Activated naive CD8-positive, alpha-beta T cell treated with anti-CD3 and anti-CD28 coated beads, Interleukin-2, amount 50 U/mL, for 16 hours (primary cell): ENCODE measurements around the gene SLC7A11.
A peak's percentile ranks its signal among the peaks of the same experiment; 100 is the strongest.

Source experiments
- DNase-seq: peaks from one replicate; pipeline ENCODE4 v3.0.0-alpha.2; 2020; ENCODE audit warnings: low read depth, low spot score

The SLC7A11 gene

DNA sequence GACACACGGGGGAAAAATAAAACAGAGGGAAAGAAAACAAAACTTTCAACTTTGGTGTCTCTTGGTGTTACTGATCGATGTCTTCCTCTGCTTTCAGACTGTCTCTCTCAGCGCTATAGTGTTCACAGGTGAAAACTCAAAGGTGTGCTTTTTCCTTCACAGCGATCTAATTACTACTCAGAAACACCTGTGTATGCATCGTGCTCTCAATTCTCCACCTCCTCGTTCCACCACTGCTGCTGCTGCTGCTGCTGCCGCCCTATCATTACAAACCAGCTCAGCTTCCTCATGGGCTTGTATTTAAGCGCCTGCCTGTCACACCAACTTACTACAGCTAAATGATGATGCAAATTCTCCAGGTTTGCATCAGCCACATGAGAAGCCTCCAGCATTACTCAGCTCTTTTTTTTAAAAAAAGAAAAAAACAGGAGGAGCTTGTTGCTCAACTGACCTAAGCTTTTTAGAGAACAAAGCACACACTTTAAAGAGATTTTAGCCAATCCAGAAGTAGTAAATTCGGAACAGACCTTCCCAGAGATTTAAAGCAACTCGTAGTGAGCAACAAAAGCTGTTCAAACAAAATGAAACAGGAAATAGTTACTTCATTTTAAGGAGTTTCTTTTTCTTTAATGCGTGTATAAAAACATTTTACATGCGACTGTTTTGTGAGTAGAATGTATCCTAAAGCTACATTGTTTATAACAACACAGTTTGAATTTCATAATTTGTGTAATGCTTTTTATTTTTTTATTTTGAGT lies at the start of gene SLC7A11:
TSS of gene SLC7A11 (minus strand) at position 274 of the 758 bp plus-strand sequence. CDS start 280 bp downstream, outside the sequence.
- peak; percentile 3 for DNase-seq

DNA sequence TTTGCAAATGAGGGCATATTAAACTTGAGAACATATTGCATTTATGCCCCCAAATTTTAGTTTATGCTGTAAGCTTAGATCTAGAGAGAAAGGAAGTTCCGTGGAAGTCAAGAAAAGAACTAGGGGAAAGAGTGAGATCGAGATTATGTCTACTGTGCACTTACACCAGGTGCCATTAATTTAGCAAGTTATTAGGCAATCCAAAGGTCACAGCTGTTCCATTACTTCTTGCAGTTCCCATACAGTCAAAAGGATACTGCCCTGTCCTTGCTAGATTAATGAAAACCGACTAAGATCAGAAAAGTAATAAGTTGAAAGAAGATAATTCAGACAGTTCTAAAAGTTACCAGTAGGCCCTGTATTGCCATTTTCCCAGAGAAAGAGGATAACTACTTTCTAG lies 49.3 kb upstream of the SLC7A11 start:
- no peak for DNase-seq

DNA sequence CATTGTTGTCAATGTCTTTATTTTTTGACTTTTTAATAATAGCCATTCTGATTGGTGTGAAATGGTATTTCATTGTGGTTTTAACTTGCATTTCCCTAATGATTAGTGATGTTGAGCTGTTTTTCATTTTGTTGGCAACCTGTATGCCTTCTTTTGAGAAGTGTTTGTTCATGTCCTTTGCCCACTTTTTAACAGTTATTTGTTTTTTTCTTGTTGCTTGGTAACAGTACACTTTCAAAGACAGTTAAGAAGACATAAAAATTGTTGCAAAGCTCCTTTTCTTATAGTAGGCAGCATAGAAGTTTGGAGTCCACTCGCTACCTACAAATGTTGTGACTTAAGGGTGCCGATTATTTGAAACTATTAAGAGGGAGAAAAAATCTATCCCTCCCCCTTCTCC lies 48.7 kb upstream of the SLC7A11 start:
- no peak for DNase-seq

DNA sequence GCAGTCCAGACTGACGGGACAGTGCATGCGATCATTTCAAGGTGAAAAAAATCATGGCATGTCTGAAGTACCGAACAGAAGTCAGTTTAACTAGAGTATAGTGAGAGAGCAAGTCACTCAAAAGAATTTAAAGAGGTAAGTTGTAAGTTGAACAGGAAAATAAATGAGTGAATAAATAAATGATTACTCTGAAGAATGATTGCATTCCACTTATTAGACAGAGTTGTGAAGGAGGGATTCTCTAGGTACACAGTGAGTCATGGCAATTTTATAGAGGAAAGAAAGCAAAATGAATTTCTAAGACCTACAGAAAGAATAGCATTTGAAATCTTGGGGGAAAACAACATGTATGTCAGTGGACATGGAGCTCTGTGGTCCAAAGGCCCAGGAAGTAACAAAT lies 37.1 kb upstream of the SLC7A11 start:
- no peak for DNase-seq

DNA sequence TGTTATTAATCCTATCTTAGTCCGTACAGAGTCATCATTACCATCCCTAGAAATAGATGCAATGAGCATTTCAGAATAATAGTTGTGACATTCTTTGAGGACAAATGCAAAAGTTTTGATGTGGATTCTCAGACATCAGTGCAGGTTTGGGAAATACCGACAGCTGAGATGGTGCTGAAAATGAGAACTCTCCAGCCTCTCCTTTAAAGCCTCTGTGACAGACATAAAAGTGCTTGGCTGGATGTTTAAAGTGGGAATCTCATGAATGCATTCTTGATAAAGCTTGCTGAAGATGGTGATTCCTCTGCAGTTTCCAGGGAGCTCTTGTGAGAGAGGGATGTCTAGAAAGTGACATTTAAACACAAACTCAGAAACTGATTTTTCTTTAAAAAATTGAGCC lies 35.0 kb upstream of the SLC7A11 start:
- no peak for DNase-seq

DNA sequence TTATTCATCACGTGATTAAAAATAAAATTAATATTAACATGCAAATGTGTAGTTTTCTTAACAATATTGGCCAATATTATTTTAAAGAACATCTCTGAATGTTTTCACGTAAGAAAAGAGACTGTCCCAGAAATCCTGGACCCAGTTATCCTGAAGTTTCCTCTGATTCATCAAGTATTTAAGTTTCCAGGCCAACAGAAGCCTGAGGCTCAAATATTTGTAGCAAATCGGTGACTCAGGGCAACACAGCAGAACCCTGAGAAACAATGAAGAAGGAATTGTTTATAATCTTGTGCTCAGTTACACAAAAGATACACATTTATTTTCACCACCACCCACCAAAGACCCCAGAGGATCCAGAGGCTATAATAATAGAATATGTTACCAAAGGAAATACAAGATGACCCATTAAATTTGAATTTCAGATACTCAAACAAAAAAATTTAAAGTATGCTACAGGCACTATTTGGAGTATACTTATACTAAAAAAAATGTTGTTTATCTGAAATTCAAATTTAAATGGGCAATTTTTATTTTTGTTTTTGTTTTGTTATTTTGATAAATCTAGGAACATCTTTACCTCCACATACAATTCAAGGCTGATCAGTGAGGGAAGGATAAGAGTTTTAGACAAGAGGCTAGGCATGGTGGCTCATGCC lies 33.9 kb upstream of the SLC7A11 start:
- no peak for DNase-seq

DNA sequence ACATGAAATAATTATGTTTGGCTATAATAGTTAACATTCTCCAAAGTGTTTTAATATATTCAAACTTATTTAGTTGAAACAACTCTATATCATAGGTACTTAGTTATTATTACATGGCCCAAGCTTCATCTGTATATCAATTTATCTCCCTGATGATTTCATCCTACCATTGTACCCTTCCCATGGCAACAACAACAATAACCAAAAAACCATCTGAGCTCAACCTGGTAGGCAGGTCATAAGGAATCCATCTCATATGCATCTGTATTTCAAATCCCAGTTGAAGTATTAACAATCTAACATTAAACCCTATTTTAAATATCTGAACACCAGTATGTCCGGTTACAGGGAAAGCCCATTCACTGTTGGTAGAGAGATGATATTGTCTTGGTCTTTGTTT lies 33.1 kb upstream of the SLC7A11 start:
- DNase-seq, result no peak

DNA sequence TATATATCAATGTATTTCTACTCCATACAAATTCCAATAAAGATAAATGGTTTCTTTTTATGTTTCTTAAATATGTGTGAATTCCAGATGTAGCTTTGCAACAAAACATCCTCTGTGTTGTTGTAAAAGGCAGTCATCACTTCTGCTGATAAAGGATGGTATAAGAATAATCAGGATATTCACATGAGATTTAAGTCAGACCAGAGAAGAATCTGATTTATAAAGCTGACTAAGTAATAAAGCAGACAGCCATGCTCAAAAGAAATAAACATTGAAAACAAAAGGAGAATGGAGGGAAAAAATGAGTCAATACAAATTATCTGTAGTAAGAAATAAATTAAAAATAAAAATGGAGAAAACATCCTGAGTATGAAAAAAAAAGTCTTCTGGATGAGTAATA lies 27.0 kb upstream of the SLC7A11 start:
- DNase-seq, result no peak

DNA sequence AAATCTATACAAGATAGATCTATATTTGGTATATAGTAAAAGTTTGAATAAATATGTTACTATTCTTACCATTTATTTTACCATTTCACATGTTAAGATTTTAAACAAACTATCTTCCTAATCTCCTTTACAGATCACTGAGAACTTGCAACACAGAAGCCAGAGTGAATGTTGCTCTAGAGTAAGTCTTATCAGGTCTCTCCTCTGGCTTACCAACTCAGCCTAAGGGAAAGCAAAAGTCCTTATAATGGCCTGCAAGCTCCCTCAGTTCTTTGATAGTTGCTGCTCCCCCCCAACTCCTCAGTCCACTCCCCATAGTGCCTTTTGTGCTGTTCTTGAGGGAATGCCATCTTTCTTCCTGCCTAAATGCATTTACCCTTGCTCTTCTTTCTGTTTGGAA lies 25.7 kb upstream of the SLC7A11 start:
- no peak for DNase-seq

DNA sequence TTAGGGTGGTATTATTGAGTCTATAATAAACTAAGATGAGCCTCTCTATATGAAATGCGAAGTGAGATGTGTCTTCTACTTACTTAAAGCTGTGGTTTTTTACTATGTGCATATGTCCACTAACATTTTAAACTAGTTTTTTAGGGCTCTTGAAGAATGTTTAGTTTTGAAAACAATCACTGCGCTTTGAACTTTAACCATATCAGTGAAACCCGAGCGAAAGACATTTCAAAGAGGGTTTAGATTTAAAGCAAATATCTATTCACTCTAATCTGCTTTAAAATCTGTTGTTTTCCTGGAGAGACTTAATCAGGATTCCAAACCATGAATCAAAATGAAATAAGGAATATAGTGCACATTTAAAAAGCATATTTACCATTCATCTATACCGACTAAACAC lies 24.8 kb upstream of the SLC7A11 start:
- DNase-seq, result no peak

DNA sequence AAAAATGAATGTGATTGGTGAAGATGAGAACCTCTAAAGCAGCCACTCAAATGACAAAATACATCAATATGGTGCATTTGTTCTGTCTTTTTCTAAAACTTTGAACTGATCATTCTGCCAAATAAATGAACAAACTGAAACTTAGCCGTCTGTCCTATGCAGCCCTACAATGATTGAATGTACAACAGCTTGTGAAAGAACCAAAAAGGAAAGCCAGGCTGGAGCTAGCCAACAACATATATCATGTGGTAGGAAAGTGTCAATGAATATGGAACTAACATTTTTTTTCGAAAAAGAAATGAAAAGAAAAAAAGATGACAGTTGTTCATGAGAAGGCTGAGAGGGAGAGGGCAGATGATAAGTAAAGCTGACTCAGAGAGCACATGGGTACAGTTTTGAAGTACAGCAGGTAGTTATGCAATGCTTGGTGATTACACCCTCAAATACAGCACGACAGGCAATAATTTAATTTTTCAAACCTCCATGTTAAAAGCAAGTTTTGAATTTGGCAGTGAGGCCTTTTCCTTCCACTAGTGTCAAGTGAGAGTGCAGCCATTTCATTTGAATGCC lies 21.2 kb upstream of the SLC7A11 start:
- DNase-seq, result no peak

DNA sequence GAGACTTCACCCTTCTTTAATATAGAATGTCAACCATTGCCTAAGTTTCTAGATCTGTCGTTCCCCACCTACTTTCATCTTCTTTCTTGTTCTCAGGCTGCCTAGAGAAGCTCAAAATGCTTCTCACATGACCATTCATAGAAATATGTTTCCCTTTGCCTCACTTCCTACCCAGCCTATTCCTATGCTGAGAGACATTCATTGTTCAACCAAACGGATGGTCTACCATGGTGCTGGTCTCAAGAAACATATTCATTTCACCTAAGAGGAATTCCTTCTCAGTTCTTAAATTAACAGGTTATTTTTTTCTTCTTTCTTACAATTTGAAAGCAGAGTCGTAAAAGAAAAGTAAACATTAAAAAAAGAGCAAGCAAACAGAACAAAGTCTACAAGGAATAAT lies 20.3 kb upstream of the SLC7A11 start:
- no peak for DNase-seq

DNA sequence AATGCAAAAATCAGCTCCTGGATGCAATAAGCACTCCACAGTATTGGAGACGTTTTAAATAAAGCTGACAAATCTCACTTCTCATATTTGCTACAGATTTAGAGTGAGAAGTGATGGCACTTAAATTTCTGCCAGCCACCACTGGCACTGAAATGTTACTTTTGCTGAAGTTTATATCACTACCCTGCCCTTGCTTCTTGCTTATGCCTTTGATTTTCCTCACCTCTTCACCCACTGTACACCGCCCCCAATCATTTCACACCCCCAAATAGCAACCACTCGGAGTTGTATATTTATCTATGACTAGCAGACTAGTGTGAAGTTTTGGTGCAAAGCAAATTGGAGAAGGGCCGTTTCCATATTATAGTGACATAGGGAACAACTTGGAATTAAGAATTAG lies 19.9 kb upstream of the SLC7A11 start:
- no peak for DNase-seq

DNA sequence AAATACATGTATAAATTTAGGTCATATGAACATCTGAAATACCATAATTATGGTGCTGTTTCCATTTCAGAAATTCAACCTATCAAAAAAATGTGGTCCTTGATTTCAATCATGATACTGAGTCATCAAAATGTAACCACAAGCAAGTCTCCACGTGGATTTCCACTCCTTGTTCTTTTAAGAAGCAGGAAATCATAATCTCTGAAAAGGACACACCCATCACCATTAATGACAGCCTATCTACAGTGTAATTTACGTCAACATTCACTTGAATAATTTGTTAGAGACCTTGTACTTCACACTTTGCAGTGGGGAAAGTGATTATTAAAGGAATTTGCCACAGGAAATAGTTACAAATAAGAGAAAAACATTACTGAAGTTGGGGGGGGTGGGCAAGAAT lies 17.7 kb upstream of the SLC7A11 start:
- DNase-seq, result no peak

DNA sequence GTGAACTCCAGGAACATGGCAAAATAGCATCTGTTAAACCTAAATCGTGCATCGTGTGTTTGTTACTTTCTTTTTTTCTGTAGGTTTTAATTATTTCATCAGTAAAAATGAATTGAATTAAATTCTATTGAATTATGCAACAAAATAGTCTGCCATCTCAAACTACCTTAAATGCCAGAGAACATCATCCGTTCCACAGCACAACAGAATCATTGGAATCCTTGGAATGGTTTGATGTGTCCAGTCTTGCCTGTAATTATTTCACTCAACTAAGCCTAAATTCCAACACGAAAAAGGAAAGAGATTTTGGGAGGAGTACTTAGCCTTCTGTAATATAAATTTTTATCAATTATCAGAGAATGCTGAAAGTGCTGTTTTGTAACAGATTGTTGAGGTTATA lies 17.1 kb upstream of the SLC7A11 start:
- no peak for DNase-seq

DNA sequence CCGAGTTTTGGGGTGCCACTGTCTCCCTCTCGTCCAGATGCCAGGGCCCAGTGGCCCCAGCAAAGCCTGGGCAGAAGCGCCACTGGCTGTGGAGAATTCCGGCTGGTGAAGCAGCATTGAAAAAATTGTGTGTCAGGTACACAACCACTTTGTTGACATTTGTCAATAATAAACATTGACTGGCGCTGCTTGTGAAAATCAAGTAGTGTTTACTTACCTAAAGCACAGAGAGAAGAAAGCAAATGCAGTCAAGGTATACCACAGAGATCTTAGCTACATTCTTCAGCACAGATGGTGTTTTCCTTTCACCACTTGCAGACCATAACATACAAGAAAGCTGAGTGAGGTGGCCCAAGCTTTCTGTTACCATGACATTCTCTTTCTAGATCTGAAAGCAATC lies 14.5 kb upstream of the SLC7A11 start:
- DNase-seq, result no peak

DNA sequence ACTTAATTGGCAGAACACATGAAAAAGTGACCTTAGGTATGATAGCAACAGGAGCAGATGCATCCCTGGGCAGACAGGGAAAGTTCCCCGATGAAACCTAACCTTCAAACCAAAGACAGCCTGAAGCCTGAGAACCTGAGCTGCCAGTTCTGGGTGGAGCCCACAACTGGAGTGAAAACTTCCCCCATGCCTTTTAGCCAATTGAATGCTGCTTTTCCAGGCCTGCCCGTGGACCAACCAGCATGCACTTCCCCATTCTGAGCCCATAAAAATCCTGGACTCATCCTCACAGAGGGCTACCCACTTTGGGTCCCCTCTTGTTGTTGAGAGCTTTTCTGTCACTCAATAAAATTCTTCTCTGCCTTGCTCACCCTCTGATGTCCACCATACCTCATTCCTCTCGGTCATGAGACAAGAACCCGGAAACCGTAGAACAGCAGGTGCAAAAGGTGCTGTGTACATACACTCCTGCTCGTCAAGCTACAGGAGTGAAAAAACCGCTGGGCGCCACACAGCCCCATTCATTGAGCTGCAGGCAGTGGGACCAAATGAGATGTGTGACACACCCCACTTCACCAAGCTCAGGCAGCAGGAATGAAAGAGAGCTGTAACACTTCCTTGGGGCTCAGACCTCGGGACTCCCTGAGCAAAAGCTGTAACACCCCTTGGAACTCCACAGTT lies 13.9 kb upstream of the SLC7A11 start:
- no peak for DNase-seq

DNA sequence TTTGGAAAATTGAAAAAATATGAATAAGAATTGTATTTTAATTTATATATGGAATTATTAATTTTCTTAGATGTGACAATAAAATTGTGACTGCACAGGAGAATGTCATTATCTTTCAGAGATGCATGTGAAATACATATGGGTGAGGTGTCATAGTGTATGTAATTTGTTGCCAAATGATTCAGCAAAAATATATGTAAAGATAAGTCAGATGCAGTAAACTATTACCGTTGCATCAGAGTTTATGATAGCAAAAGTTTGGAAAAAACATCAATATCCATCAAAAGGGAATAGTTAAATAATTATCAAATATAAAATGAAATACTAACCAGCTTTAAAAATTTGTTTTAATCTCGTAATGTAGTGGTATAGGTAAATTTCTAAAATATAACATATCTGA lies 10.4 kb upstream of the SLC7A11 start:
- no peak for DNase-seq

DNA sequence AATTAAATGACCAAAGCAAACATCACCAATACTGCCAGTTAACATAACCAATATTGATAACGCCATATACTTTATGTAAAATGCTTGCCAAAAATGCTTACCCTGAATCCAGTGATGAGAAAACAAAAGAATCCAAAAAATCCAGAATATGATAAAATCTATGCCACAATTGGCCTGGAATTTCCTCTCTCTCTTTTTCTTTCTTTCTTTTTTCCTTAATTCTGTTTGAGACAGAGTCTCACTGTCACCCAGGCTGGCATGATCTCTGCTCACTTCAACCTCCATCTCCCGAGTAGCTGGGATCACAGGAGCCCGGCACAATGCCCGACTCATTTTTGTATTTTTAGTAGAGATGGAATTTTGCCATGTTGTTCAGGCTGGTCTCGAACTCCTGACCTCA lies 9.8 kb upstream of the SLC7A11 start:
- DNase-seq, result no peak

DNA sequence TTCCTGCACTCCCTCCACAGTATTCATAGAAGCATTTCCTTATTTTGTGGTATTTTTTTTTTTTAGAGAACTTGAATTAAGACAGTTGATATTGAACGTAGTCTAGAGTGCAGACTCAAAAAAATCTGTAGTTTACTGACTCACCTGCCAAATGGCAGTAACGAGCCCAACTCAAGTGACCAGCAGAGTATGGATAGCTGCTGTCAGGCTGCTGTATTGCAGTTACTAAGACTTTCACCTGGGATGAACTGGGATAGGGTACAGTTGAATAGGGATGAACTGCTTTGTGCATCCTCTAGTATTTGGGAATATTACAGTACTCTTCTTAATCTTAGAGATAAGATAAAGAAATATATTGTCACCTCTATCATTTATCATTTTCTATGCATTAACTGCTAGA lies 7.0 kb upstream of the SLC7A11 start:
- DNase-seq, result no peak

DNA sequence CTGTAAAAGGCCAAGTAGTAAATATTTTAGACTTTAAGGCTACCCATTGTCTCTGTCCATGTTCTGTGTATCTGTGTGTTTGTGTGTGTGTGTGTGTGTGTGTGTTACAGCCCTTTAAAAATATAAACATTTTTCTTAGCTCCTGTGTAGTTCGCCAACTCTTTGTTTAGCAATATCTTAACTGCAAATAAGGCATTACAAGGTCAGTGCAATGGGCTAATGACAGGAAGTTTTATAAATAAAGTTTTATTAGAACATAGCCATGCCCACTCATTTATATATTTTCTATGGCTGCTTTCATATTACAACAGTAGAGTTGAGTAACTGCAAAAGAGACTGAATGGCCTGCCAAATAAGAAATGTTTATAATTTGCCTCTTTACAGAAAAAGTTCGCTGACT lies 5.9 kb upstream of the SLC7A11 start:
- DNase-seq, result no peak

DNA sequence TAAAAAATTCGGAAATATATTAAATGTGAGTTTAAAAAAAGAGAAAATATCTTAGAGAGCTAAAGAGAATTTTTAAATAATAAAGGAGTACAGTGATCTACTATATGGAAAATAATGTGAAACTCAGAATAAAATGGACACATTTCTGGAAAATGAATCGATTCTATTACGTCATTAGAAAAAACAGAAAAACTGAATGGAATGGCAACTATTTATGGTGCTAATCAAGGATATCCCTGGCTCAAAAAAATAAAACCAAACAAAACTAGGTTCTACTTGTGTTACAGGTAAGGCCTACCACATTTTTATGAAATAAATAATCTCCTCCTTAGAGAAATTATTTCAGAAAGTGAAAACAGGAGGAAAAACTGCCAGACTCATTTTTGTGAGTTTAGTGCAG lies 5.5 kb upstream of the SLC7A11 start:
- DNase-seq, result no peak

DNA sequence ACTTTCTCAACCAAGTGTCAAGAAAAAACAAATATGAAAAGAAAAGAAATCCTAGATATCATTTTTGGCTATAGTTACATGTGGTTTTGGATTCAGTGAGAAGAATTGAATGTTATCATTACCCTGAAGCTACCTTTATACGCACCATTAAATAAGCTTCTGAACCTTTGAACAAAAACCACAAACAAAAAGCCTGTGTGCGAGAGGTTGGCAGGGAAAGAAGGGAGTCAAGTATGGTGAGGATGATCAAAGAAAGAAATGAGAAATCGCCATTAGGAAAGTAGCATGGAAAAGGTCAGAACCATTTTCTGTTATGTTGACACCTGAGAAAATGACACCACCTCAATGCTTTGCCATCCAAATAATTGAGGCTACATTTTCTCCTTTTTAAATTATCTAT lies 1.2 kb upstream of the SLC7A11 start:
- DNase-seq, result no peak
